WTC11 (cell line): ENCODE measurements around the gene SRC. TPM values are rescaled to one million over a fixed set of nuclear protein-coding genes. Genes with fewer than 3 reads are reported as not detected.
A peak's percentile ranks its signal among the peaks of the same experiment; 100 is the strongest.

Experiments
- ATAC-seq: fragments of 200-7000 bp; cut with Tn5 transposase; 2 replicates; pipeline ENCODE4 v1.10.0; 2021; ENCODE audit warnings: mild to moderate bottlenecking, moderate library complexity
- CTCF ChIA-PET: fragments of 300-600 bp; sonication (Branson Sonifier 250); formaldehyde crosslinking; loops from one replicate; lab custom pipeline; 2021; ENCODE audit warnings: antibody characterized with exemption; lab: Charles Lee
- POLR2A ChIA-PET: fragments of 350-600 bp; sonication (Branson Sonifier 250); formaldehyde crosslinking; loops from one replicate; lab custom pipeline; 2021; ENCODE audit warnings: antibody characterized with exemption; lab: Charles Lee
- DNase-seq: peaks from one replicate; pipeline ENCODE4 v3.0.0; 2021; ENCODE audit warnings: low spot score
- H3K27ac Mint-ChIP-seq: 2 replicates; pipeline ENCODE4 v1.8.0; 2021; ENCODE audit warnings: mixed read lengths
- H3K27me3 Mint-ChIP-seq: 2 replicates; pipeline ENCODE4 v1.8.0; 2021; ENCODE audit warnings: low read depth, mild to moderate bottlenecking, moderate library complexity, mixed read lengths
- H3K36me3 Mint-ChIP-seq: 2 replicates; pipeline ENCODE4 v1.8.0; 2021; ENCODE audit warnings: mixed read lengths
- H3K4me1 Mint-ChIP-seq: 2 replicates; pipeline ENCODE4 v1.8.0; 2022; ENCODE audit warnings: mixed read lengths
- H3K4me3 Mint-ChIP-seq: 2 replicates; pipeline ENCODE4 v1.8.0; 2021; ENCODE audit warnings: mild to moderate bottlenecking, moderate library complexity, mixed read lengths
- H3K9me3 Mint-ChIP-seq: 2 replicates; pipeline ENCODE4 v1.8.0; 2021; ENCODE audit warnings: mixed read lengths
- AFF4 ChIP-seq: sonication (generic); formaldehyde crosslinking; IDR thresholded peaks from 2 replicates; pipeline ENCODE4 v1.8.1; 2023; ENCODE audit warnings: mild to moderate bottlenecking, missing genetic modification reagents, borderline replicate concordance
- CREM ChIP-seq: sonication (generic); formaldehyde crosslinking; IDR thresholded peaks from 2 replicates; pipeline ENCODE4 v1.8.1; 2022; ENCODE audit warnings: mild to moderate bottlenecking, missing genetic modification reagents, moderate library complexity
- CTCF ChIP-seq: fragments of 200-600 bp; IDR thresholded peaks from 2 replicates; pipeline ENCODE4 v1.8.0; 2022; ENCODE audit warnings: antibody characterized with exemption
- E2F4 ChIP-seq: sonication (generic); formaldehyde crosslinking; IDR thresholded peaks from 2 replicates; pipeline ENCODE4 v1.8.1; 2022; ENCODE audit warnings: low read depth, mild to moderate bottlenecking, moderate library complexity, missing genetic modification reagents, borderline replicate concordance
- ERG ChIP-seq: fragments of 250-450 bp; sonication (Bioruptor Pico); IDR thresholded peaks from 2 replicates; pipeline ENCODE4 v1.8.0; 2021; ENCODE audit warnings: mild to moderate bottlenecking
- FOXJ3 ChIP-seq: sonication (generic); formaldehyde crosslinking; IDR thresholded peaks from 2 replicates; pipeline ENCODE4 v1.9.0; 2021; ENCODE audit warnings: missing genetic modification reagents, mild to moderate bottlenecking, borderline replicate concordance
- FOXP1 ChIP-seq: sonication (generic); formaldehyde crosslinking; IDR thresholded peaks from 2 replicates; pipeline ENCODE4 v1.8.0; 2022; ENCODE audit warnings: missing genetic modification reagents, mild to moderate bottlenecking, moderate library complexity, borderline replicate concordance
- GTF2I ChIP-seq: fragments of 250-450 bp; sonication (Bioruptor Pico); conservative IDR thresholded peaks from 2 replicates; pipeline ENCODE4 v1.4.0; 2021; ENCODE audit warnings: mild to moderate bottlenecking
- HMGXB4 ChIP-seq: sonication (generic); formaldehyde crosslinking; IDR thresholded peaks from 2 replicates; pipeline ENCODE4 v1.8.1; 2023; ENCODE audit warnings: mild to moderate bottlenecking, moderate library complexity, missing genetic modification reagents
- NFYB ChIP-seq: sonication (generic); formaldehyde crosslinking; conservative IDR thresholded peaks from 2 replicates; pipeline ENCODE4 v1.8.0; 2022; ENCODE audit warnings: low read depth, missing genetic modification reagents
- ZNF121 ChIP-seq: sonication (generic); formaldehyde crosslinking; IDR thresholded peaks from 2 replicates; pipeline ENCODE4 v1.8.0; 2023; ENCODE audit warnings: missing genetic modification reagents
- ZNF416 ChIP-seq: fragments of 250-450 bp; sonication (Bioruptor Pico); IDR thresholded peaks from 2 replicates; pipeline ENCODE4 v1.9.0; 2021; ENCODE audit warnings: mild to moderate bottlenecking, inconsistent platforms
- ZNF512 ChIP-seq: sonication (generic); formaldehyde crosslinking; IDR thresholded peaks from 2 replicates; pipeline ENCODE4 v1.8.1; 2022; ENCODE audit warnings: missing genetic modification reagents, borderline replicate concordance
- total RNA-seq: library from RNA; stranded (reverse); gene quantifications from 3 replicates; pipeline ENCODE4 v1.2.3, GENCODE V29; 2021

The SRC gene
- total RNA-seq, 1 experiment from 2014 or later: 33.3 TPM

GRCh38 chr20:37349517-37350491 lies 3.9 kb downstream of the SRC start (continued):
- TF ChIP-seq FOXP1: no peak
- no peak for TF ChIP-seq ZNF121 (CRISPR knock-in tag)

- Mint-ChIP-seq H3K27me3 (no peaks in the 10 kb centered on the region), H3K4me1 (peaks cover 29% of the 10 kb centered on the region), H3K36me3 (0 out of 2 replicates have a peak, but pooled peaks cover 3% of the 10 kb centered on the region), H3K9me3 (no peaks in the 10 kb centered on the region), H3K4me3 (no peak overlapping the region), H3K27ac (0 out of 2 replicates have a peak overlapping the region, but pooled peaks have one; percentile 57)
- CTCF ChIA-PET: no interaction called here
- ATAC-seq (no peak), DNase-seq (no peak)
- POLR2A ChIA-PET: no interaction called here
- no peak for TF ChIP-seq FOXP1
- TF ChIP-seq ERG (CRISPR knock-in tag): no peak
- TF ChIP-seq HMGXB4 (CRISPR knock-in tag): no peak
- no peak for TF ChIP-seq ZNF416 (CRISPR knock-in tag)
- no peak for TF ChIP-seq E2F4 (CRISPR knock-in tag)
- TF ChIP-seq ZNF512 (CRISPR knock-in tag): no peak
- no peak for TF ChIP-seq AFF4 (CRISPR knock-in tag)
- TF ChIP-seq FOXJ3 (CRISPR knock-in tag): no peak
- TF ChIP-seq GTF2I (CRISPR knock-in tag): no peak
- TF ChIP-seq CTCF: no peak
- no peak for TF ChIP-seq NFYB
- no peak for TF ChIP-seq CREM (CRISPR knock-in tag)
These were observed 5.0 kb downstream of the SRC start for GRCh38 chr20:37350649-37351574.
